Uterus (tissue), 2 donors: ENCODE results near the gene MED1.
"Not testable (repeated sequence)": the region's sequence is repeated elsewhere in the genome, so short reads cannot be mapped to it uniquely, and the experiment has no call there.

Experiments used
- POLR2A ChIP-seq, 2 donors: fragments of 450-650 bp; IDR thresholded peaks; one replicate each; pipeline ENCODE4 v1.6.1; 2016; ENCODE audit warnings: antibody characterized with exemption in 2 of 2, mild to moderate bottlenecking in 1 of 2, moderate library complexity in 1 of 2
- TF ChIP-seq, protein P1 (sequence below), 4 experiments: fragments of 200-600 bp in 2 of 4; fragments of 450-650 bp in 2 of 4; sonication (generic) in 2 of 4; IDR thresholded peaks; one replicate each; pipeline ENCODE4 v1.5.1; 2016 to 2019; ENCODE audit warnings: antibody characterized with exemption in 4 of 4, mild to moderate bottlenecking in 2 of 4, moderate library complexity in 1 of 4

DNA sequence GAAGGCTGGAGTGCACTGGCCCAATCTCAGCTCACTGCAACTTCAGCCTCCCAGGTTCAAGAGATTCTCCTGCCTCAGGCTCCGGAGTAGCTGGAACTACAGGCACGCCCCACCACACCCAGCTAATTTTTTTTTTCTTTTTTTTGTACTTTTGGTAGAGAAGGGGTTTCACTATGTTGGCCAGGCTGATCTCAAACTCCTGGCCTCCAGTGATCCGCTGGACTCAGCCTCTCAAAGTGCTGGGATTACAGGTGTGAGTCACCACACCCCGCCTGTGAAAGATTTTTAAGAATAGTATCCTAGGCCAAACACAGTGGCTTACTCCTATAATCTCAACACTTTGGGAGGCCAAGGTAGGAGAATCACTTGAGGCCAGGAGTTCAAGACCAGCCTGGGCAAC lies 83.3 kb downstream of the MED1 start:
- TF ChIP-seq, protein P1, sequence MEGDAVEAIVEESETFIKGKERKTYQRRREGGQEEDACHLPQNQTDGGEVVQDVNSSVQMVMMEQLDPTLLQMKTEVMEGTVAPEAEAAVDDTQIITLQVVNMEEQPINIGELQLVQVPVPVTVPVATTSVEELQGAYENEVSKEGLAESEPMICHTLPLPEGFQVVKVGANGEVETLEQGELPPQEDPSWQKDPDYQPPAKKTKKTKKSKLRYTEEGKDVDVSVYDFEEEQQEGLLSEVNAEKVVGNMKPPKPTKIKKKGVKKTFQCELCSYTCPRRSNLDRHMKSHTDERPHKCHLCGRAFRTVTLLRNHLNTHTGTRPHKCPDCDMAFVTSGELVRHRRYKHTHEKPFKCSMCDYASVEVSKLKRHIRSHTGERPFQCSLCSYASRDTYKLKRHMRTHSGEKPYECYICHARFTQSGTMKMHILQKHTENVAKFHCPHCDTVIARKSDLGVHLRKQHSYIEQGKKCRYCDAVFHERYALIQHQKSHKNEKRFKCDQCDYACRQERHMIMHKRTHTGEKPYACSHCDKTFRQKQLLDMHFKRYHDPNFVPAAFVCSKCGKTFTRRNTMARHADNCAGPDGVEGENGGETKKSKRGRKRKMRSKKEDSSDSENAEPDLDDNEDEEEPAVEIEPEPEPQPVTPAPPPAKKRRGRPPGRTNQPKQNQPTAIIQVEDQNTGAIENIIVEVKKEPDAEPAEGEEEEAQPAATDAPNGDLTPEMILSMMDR (IDR thresholded peaks at IDR 0.05): not testable (repeated sequence)
- TF ChIP-seq POLR2A (IDR thresholded peaks at IDR 0.05): not testable (repeated sequence)
